Endothelial cell of umbilical vein (primary cell): ENCODE data around the gene GAPVD1. TPM values are rescaled to one million over a fixed set of nuclear protein-coding genes. Genes with fewer than 3 reads are reported as not detected.
"Not testable (repeated sequence)": the region's sequence is repeated elsewhere in the genome, so short reads cannot be mapped to it uniquely, and the experiment has no call there.

Experiments used
- BruUV-seq: library from RNA; stranded (reverse); fragments of 400-500 nt; replicated peaks from 2 replicates; lab custom pipeline; 2021; lab: Mats Ljungman, UMichigan
- CTCF ChIA-PET: fragments of 300-600, 350-600 bp; sonication (Branson Sonifier 250); formaldehyde crosslinking; loops from one replicate; lab custom pipeline; 2021; ENCODE audit warnings: antibody characterized with exemption, inconsistent platforms; lab: Charles Lee
- POLR2A ChIA-PET: fragments of 300-600, 350-600 bp; sonication (Branson Sonifier 250); formaldehyde crosslinking; loops from one replicate; lab custom pipeline; 2021; ENCODE audit warnings: antibody characterized with exemption, inconsistent platforms; lab: Charles Lee
- DNase-seq: peaks from one replicate; pipeline ENCODE4 v3.0.0-alpha.2; 2011; ENCODE audit warnings: low read depth, low spot score
- FAIRE-seq: peaks from 2 replicates; lab custom pipeline; 2011; peaks lifted over from hg19 to GRCh38; lab: Jason Lieb, UNC
- H2AFZ ChIP-seq: 2 replicates; pipeline ENCODE4 v1.6.0; 2012; ENCODE audit warnings: low read depth, low read length, control low read depth, inconsistent platforms
- H3K27ac ChIP-seq: 2 replicates; pipeline ENCODE4 v1.5.1; 2011; ENCODE audit warnings: low read depth, mild to moderate bottlenecking, control low read depth, low read length, moderate library complexity; ENCODE audit not compliant: insufficient read depth
- H3K27me3 ChIP-seq, 2 experiments: 2 replicates each; pipeline versions ENCODE4 v1.6.0 to v1.6.1; 2011; ENCODE audit warnings: low read length in 2 of 2, mixed read lengths in 1 of 2; ENCODE audit not compliant: control insufficient read depth in 2 of 2, insufficient read depth in 2 of 2
- H3K36me3 ChIP-seq, 2 experiments: 2 replicates in 1 of 2; 3 replicates in 1 of 2; pipeline ENCODE4 v1.5.1; 2011; ENCODE audit warnings: low read length in 2 of 2, mild to moderate bottlenecking in 1 of 2, moderate library complexity in 1 of 2; ENCODE audit not compliant: control insufficient read depth in 2 of 2, insufficient read depth in 2 of 2; ENCODE audit errors: extremely low read depth in 1 of 2
- H3K4me1 ChIP-seq: 3 replicates; pipeline ENCODE4 v1.5.1; 2011; ENCODE audit warnings: mild to moderate bottlenecking, low read length; ENCODE audit not compliant: control insufficient read depth, insufficient read depth; ENCODE audit errors: extremely low read depth
- H3K4me2 ChIP-seq: 2 replicates; pipeline ENCODE4 v1.6.1; 2011; ENCODE audit warnings: low read length, control low read depth, mixed read lengths; ENCODE audit not compliant: insufficient read depth
- H3K4me3 ChIP-seq, 3 experiments: fragments of 200-600 bp in 1 of 3; sonication (generic), shearing (Covaris generic) in 1 of 3; replicated peaks in 1 of 3; 2 replicates each; pipeline ENCODE4 v1.5.1; 2011 to 2016; ENCODE audit warnings: control low read depth in 3 of 3, low read length in 3 of 3, mild to moderate bottlenecking in 2 of 3, inconsistent platforms in 1 of 3, low read depth in 1 of 3, moderate library complexity in 1 of 3; ENCODE audit not compliant: insufficient read depth in 1 of 3
- H3K79me2 ChIP-seq: 2 replicates; pipeline ENCODE4 v1.6.0; 2012; ENCODE audit warnings: low read length, inconsistent platforms; ENCODE audit not compliant: control insufficient read depth, insufficient read depth
- H3K9ac ChIP-seq: replicated peaks from 2 replicates; pipeline ENCODE3; 2011; ENCODE audit warnings: low read length, control low read depth; ENCODE audit not compliant: insufficient read depth; ENCODE audit errors: extremely low read depth
- H3K9me1 ChIP-seq: replicated peaks from 3 replicates; pipeline ENCODE4 v1.6.0; 2011; ENCODE audit warnings: mild to moderate bottlenecking, low read length; ENCODE audit not compliant: control insufficient read depth, insufficient read depth; ENCODE audit errors: extremely low read depth
- H3K9me3 ChIP-seq: replicated peaks from 2 replicates; pipeline ENCODE4 v1.5.1; 2012; ENCODE audit warnings: low read length, inconsistent platforms; ENCODE audit not compliant: control insufficient read depth, insufficient read depth
- H4K20me1 ChIP-seq: replicated peaks from 2 replicates; pipeline ENCODE3; 2011; ENCODE audit warnings: mild to moderate bottlenecking, low read length; ENCODE audit not compliant: control insufficient read depth, insufficient read depth; ENCODE audit errors: extremely low read depth
- CTCF ChIP-seq, 2 donors: IDR thresholded peaks; 1 replicate in 1 of 2; 2 replicates in 1 of 2; pipeline ENCODE4 v1.5.1; 2011; ENCODE audit warnings: low read length in 2 of 2, mild to moderate bottlenecking in 2 of 2, moderate library complexity in 2 of 2, control low read depth in 1 of 2, inconsistent platforms in 1 of 2, low read depth in 1 of 2; ENCODE audit not compliant: insufficient read depth in 1 of 2; ENCODE audit errors: extremely low read depth in 1 of 2
- EZH2 ChIP-seq: IDR thresholded peaks from 2 replicates; pipeline ENCODE4 v1.6.1; 2012; ENCODE audit warnings: borderline replicate concordance, low read depth, mild to moderate bottlenecking, moderate library complexity, low read length, inconsistent platforms; ENCODE audit not compliant: severe bottlenecking
- FOS ChIP-seq: IDR thresholded peaks from 2 replicates; pipeline ENCODE4 v1.6.1; 2011; ENCODE audit warnings: mild to moderate bottlenecking, low read length, moderate library complexity, borderline replicate concordance; ENCODE audit not compliant: insufficient read depth
- GATA2 ChIP-seq: IDR thresholded peaks from 2 replicates; pipeline ENCODE4 v1.7.0; 2011; ENCODE audit warnings: low read depth, mild to moderate bottlenecking, moderate library complexity, mixed read lengths, low read length; ENCODE audit not compliant: insufficient read length, insufficient read depth
- JUN ChIP-seq: IDR thresholded peaks from 2 replicates; pipeline ENCODE4 v1.6.1; 2011; ENCODE audit warnings: borderline replicate concordance, low read depth; ENCODE audit not compliant: insufficient read length, insufficient read depth
- MAX ChIP-seq: IDR thresholded peaks from 2 replicates; pipeline ENCODE4 v1.6.1; 2011; ENCODE audit not compliant: insufficient read depth, insufficient read length
- MYC ChIP-seq: IDR thresholded peaks from one replicate; pipeline ENCODE4 v1.6.1; 2011; ENCODE audit warnings: mild to moderate bottlenecking, low read depth, low read length
- POLR2A ChIP-seq: IDR thresholded peaks from 2 replicates; pipeline ENCODE4 v1.6.1; 2012; ENCODE audit warnings: low read depth, mild to moderate bottlenecking, control low read depth, low read length
- POLR2AphosphoS5 ChIP-seq: IDR thresholded peaks from 2 replicates; pipeline ENCODE4 v1.6.1; 2012; ENCODE audit warnings: low read depth, mild to moderate bottlenecking, control low read depth, low read length, moderate library complexity; ENCODE audit not compliant: insufficient read depth
- dilution Hi-C: fragments of 300-500 bp; cut with MboI; formaldehyde crosslinking; loops from one replicate; pipeline ENCODE4 v1.15.0; 2019; ENCODE audit warnings: low sequenced_read_pairs; ENCODE audit not compliant: extremely low pct_ligation_motif_present
- intact Hi-C: fragments of 100-400 bp; cut with micrococcal nuclease; formaldehyde crosslinking; loops from one replicate; pipeline ENCODE4 v1.10.0; 2022
- polyA plus RNA-seq, 4 experiments: library from polyadenylated mRNA; depleted of rRNA in 3 of 4; stranded (reverse) in 3 of 4; unstranded in 1 of 4; fragments of >200 nt; gene quantifications; 2 replicates each; pipeline versions ENCODE4 v1.2.1 to v1.2.3, GENCODE V29; 2011 to 2012; ENCODE audit warnings: missing spikeins in 1 of 4
- total RNA-seq: library from RNA; stranded (reverse); gene quantifications from 2 replicates; pipeline ENCODE4 v1.2.3, GENCODE V29; 2021

GAPVD1 gene
- total and polyA plus RNA-seq, 2 donors (not counting 3 experiments of a cell fraction or from before 2014, with no cell fraction given), result 10.7 to 53.2 TPM

- DNase-seq (no peak), FAIRE-seq (no peak)
- intact Hi-C loops (no loop called here), dilution Hi-C loops (no loop called here)
- Histone ChIP-seq H3K36me3 (peaks cover 9 to 12% of the 10 kb centered on the region in 2 experiments), H3K4me1 (no peaks in the 10 kb centered on the region), H4K20me1 (no peaks in the 10 kb centered on the region), H3K27me3 (no peaks in the 10 kb centered on the region), H3K9ac (no peak overlapping the region), H3K27ac (no peak overlapping the region), H3K4me3 (no peak overlapping the region), H3K9me1 (no peaks in the 10 kb centered on the region), H2AFZ (no peak overlapping the region), H3K4me2 (no peak overlapping the region), H3K79me2 (no peaks in the 10 kb centered on the region), H3K9me3 (no peaks in the 10 kb centered on the region)
- no peak for TF ChIP-seq POLR2AphosphoS5
- no peak for TF ChIP-seq FOS
- TF ChIP-seq MAX, result no peak
- no peak for TF ChIP-seq GATA2
- no peak for TF ChIP-seq EZH2
- no peak for TF ChIP-seq JUN
- TF ChIP-seq MYC, result no peak
- TF ChIP-seq CTCF (IDR thresholded peaks at IDR 0.05; ENCODE audit: extremely low read depth in 1 of 2, insufficient read depth in 1 of 2, low read depth in 1 of 2, low read length in 2 of 2), result no peak
- no peak for TF ChIP-seq POLR2A
- no TSS peak for BruUV-seq
- ChIA-PET CTCF (no interaction called here), POLR2A (no interaction called here)
These were observed 50.8 kb downstream of the GAPVD1 start for GRCh38 chr9:125312411-125312810.

DNA sequence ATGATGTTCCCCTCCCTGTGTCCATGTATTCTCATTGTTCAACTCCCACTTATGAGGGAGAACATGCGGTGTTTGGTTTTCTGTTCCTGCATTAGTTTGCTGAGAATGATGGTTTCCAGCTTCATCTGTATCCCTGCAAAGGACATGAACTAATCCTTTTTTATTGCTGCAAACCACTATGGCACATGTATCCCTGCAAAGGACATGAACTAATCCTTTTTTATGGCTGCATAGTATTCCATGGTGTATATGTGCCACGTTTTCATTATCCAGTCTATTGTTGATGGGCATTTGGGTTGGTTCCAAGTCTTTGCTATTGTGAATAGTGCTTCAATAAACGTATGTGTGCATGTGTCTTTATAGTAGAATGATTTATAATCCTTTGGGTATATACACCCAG lies 54.7 kb downstream of the GAPVD1 start:
- H3K9me1 ChIP-seq, H2AFZ ChIP-seq, H3K36me3 ChIP-seq, H4K20me1 ChIP-seq, H3K4me1 ChIP-seq, H3K4me3 ChIP-seq, POLR2A ChIA-PET, H3K9me3 ChIP-seq, intact Hi-C loops, FAIRE-seq, DNase-seq, BruUV-seq, H3K27me3 ChIP-seq, dilution Hi-C loops, H3K79me2 ChIP-seq, H3K9ac ChIP-seq, H3K27ac ChIP-seq, H3K4me2 ChIP-seq: not testable (repeated sequence)
- CTCF ChIA-PET, result interaction anchor here (2.5 kb wide), 1 partner anchor 9 kb away, joined by 8 read pairs; no protein-coding TSS in a partner anchor
